Endothelial cell of umbilical vein (primary cell): Measurements from ENCODE around the gene RIC1. TPM values are rescaled to one million over a fixed set of nuclear protein-coding genes. Genes with fewer than 3 reads are reported as not detected.

Experiments used
- BruUV-seq: library from RNA; stranded (reverse); fragments of 400-500 nt; replicated peaks from 2 replicates; lab custom pipeline; 2021; lab: Mats Ljungman, UMichigan
- CTCF ChIA-PET: fragments of 300-600, 350-600 bp; sonication (Branson Sonifier 250); formaldehyde crosslinking; loops from one replicate; lab custom pipeline; 2021; ENCODE audit warnings: antibody characterized with exemption, inconsistent platforms; lab: Charles Lee
- POLR2A ChIA-PET: fragments of 300-600, 350-600 bp; sonication (Branson Sonifier 250); formaldehyde crosslinking; loops from one replicate; lab custom pipeline; 2021; ENCODE audit warnings: antibody characterized with exemption, inconsistent platforms; lab: Charles Lee
- DNase-seq: peaks from one replicate; pipeline ENCODE4 v3.0.0-alpha.2; 2011; ENCODE audit warnings: low read depth, low spot score
- FAIRE-seq: peaks from 2 replicates; lab custom pipeline; 2011; peaks lifted over from hg19 to GRCh38; lab: Jason Lieb, UNC
- H2AFZ ChIP-seq: 2 replicates; pipeline ENCODE4 v1.6.0; 2012; ENCODE audit warnings: low read depth, low read length, control low read depth, inconsistent platforms
- H3K27ac ChIP-seq: 2 replicates; pipeline ENCODE4 v1.5.1; 2011; ENCODE audit warnings: low read depth, mild to moderate bottlenecking, control low read depth, low read length, moderate library complexity; ENCODE audit not compliant: insufficient read depth
- H3K27me3 ChIP-seq, 2 experiments: 2 replicates each; pipeline versions ENCODE4 v1.6.0 to v1.6.1; 2011; ENCODE audit warnings: low read length in 2 of 2, mixed read lengths in 1 of 2; ENCODE audit not compliant: control insufficient read depth in 2 of 2, insufficient read depth in 2 of 2
- H3K36me3 ChIP-seq, 2 experiments: 2 replicates in 1 of 2; 3 replicates in 1 of 2; pipeline ENCODE4 v1.5.1; 2011; ENCODE audit warnings: low read length in 2 of 2, mild to moderate bottlenecking in 1 of 2, moderate library complexity in 1 of 2; ENCODE audit not compliant: control insufficient read depth in 2 of 2, insufficient read depth in 2 of 2; ENCODE audit errors: extremely low read depth in 1 of 2
- H3K4me1 ChIP-seq: 3 replicates; pipeline ENCODE4 v1.5.1; 2011; ENCODE audit warnings: mild to moderate bottlenecking, low read length; ENCODE audit not compliant: control insufficient read depth, insufficient read depth; ENCODE audit errors: extremely low read depth
- H3K4me2 ChIP-seq: 2 replicates; pipeline ENCODE4 v1.6.1; 2011; ENCODE audit warnings: low read length, control low read depth, mixed read lengths; ENCODE audit not compliant: insufficient read depth
- H3K4me3 ChIP-seq, 3 experiments: fragments of 200-600 bp in 1 of 3; sonication (generic), shearing (Covaris generic) in 1 of 3; replicated peaks in 1 of 3; 2 replicates each; pipeline ENCODE4 v1.5.1; 2011 to 2016; ENCODE audit warnings: control low read depth in 3 of 3, low read length in 3 of 3, mild to moderate bottlenecking in 2 of 3, inconsistent platforms in 1 of 3, low read depth in 1 of 3, moderate library complexity in 1 of 3; ENCODE audit not compliant: insufficient read depth in 1 of 3
- H3K79me2 ChIP-seq: 2 replicates; pipeline ENCODE4 v1.6.0; 2012; ENCODE audit warnings: low read length, inconsistent platforms; ENCODE audit not compliant: control insufficient read depth, insufficient read depth
- H3K9ac ChIP-seq: replicated peaks from 2 replicates; pipeline ENCODE3; 2011; ENCODE audit warnings: low read length, control low read depth; ENCODE audit not compliant: insufficient read depth; ENCODE audit errors: extremely low read depth
- H3K9me1 ChIP-seq: replicated peaks from 3 replicates; pipeline ENCODE4 v1.6.0; 2011; ENCODE audit warnings: mild to moderate bottlenecking, low read length; ENCODE audit not compliant: control insufficient read depth, insufficient read depth; ENCODE audit errors: extremely low read depth
- H3K9me3 ChIP-seq: replicated peaks from 2 replicates; pipeline ENCODE4 v1.5.1; 2012; ENCODE audit warnings: low read length, inconsistent platforms; ENCODE audit not compliant: control insufficient read depth, insufficient read depth
- H4K20me1 ChIP-seq: replicated peaks from 2 replicates; pipeline ENCODE3; 2011; ENCODE audit warnings: mild to moderate bottlenecking, low read length; ENCODE audit not compliant: control insufficient read depth, insufficient read depth; ENCODE audit errors: extremely low read depth
- EZH2 ChIP-seq: IDR thresholded peaks from 2 replicates; pipeline ENCODE4 v1.6.1; 2012; ENCODE audit warnings: borderline replicate concordance, low read depth, mild to moderate bottlenecking, moderate library complexity, low read length, inconsistent platforms; ENCODE audit not compliant: severe bottlenecking
- FOS ChIP-seq: IDR thresholded peaks from 2 replicates; pipeline ENCODE4 v1.6.1; 2011; ENCODE audit warnings: mild to moderate bottlenecking, low read length, moderate library complexity, borderline replicate concordance; ENCODE audit not compliant: insufficient read depth
- GATA2 ChIP-seq: IDR thresholded peaks from 2 replicates; pipeline ENCODE4 v1.7.0; 2011; ENCODE audit warnings: low read depth, mild to moderate bottlenecking, moderate library complexity, mixed read lengths, low read length; ENCODE audit not compliant: insufficient read length, insufficient read depth
- JUN ChIP-seq: IDR thresholded peaks from 2 replicates; pipeline ENCODE4 v1.6.1; 2011; ENCODE audit warnings: borderline replicate concordance, low read depth; ENCODE audit not compliant: insufficient read length, insufficient read depth
- MAX ChIP-seq: IDR thresholded peaks from 2 replicates; pipeline ENCODE4 v1.6.1; 2011; ENCODE audit not compliant: insufficient read depth, insufficient read length
- MYC ChIP-seq: IDR thresholded peaks from one replicate; pipeline ENCODE4 v1.6.1; 2011; ENCODE audit warnings: mild to moderate bottlenecking, low read depth, low read length
- POLR2A ChIP-seq: IDR thresholded peaks from 2 replicates; pipeline ENCODE4 v1.6.1; 2012; ENCODE audit warnings: low read depth, mild to moderate bottlenecking, control low read depth, low read length
- POLR2AphosphoS5 ChIP-seq: IDR thresholded peaks from 2 replicates; pipeline ENCODE4 v1.6.1; 2012; ENCODE audit warnings: low read depth, mild to moderate bottlenecking, control low read depth, low read length, moderate library complexity; ENCODE audit not compliant: insufficient read depth
- dilution Hi-C: fragments of 300-500 bp; cut with MboI; formaldehyde crosslinking; loops from one replicate; pipeline ENCODE4 v1.15.0; 2019; ENCODE audit warnings: low sequenced_read_pairs; ENCODE audit not compliant: extremely low pct_ligation_motif_present
- intact Hi-C: fragments of 100-400 bp; cut with micrococcal nuclease; formaldehyde crosslinking; loops from one replicate; pipeline ENCODE4 v1.10.0; 2022
- polyA plus RNA-seq, 4 experiments: library from polyadenylated mRNA; depleted of rRNA in 3 of 4; stranded (reverse) in 3 of 4; unstranded in 1 of 4; fragments of >200 nt; gene quantifications; 2 replicates each; pipeline versions ENCODE4 v1.2.1 to v1.2.3, GENCODE V29; 2011 to 2012; ENCODE audit warnings: missing spikeins in 1 of 4
- total RNA-seq: library from RNA; stranded (reverse); gene quantifications from 2 replicates; pipeline ENCODE4 v1.2.3, GENCODE V29; 2021
- TF ChIP-seq, protein P1 (sequence below), 2 donors: IDR thresholded peaks; 1 replicate in 1 of 2; 2 replicates in 1 of 2; pipeline ENCODE4 v1.5.1; 2011; ENCODE audit warnings: low read length in 2 of 2, mild to moderate bottlenecking in 2 of 2, moderate library complexity in 2 of 2, control low read depth in 1 of 2, inconsistent platforms in 1 of 2, low read depth in 1 of 2; ENCODE audit not compliant: insufficient read depth in 1 of 2; ENCODE audit errors: extremely low read depth in 1 of 2

Gene RIC1
- total and polyA plus RNA-seq, 2 donors (not counting 3 experiments of a cell fraction or from before 2014, with no cell fraction given), result 14.0 to 23.5 TPM

DNA sequence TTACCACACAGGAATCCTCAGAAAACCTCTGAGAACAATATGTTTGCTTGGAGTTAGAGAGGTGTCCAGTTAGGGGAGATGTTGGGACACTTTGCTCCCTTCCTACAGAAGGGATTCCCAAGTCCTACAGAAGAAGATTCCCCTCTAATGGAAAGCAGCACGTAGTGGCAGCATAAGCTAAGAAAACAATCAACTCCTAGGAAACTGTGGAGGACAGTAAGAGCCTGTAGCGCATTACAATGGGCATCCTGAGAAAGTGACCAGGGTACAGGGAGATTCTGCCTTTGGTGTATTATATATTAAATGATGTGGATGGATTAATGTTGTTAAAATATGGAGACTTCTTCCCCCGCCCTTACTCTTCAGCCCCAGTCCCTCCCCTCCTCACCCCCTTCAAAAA is 13.9 kb upstream of the RIC1 start:
- Histone ChIP-seq H3K27ac (no peak overlapping the region), H3K79me2 (no peaks in the 10 kb centered on the region), H3K9me3 (no peaks in the 10 kb centered on the region), H3K9me1 (no peaks in the 10 kb centered on the region), H2AFZ (no peak overlapping the region), H3K36me3 (no peaks in the 10 kb centered on the region), H3K4me3 (no peak overlapping the region), H3K4me1 (no peaks in the 10 kb centered on the region), H3K4me2 (no peak overlapping the region), H3K27me3 (no peaks in the 10 kb centered on the region), H4K20me1 (no peaks in the 10 kb centered on the region), H3K9ac (no peak overlapping the region)
- no TSS peak for BruUV-seq
- no peak for TF ChIP-seq POLR2A
- no peak for TF ChIP-seq MAX
- no peak for TF ChIP-seq POLR2AphosphoS5
- TF ChIP-seq FOS, result no peak
- no peak for TF ChIP-seq JUN
- ChIA-PET POLR2A (no interaction called here), CTCF (interaction anchor here (0.7 to 1.9 kb wide), 2 partner anchors 9 to 15 kb away, joined by 3 to 4 read pairs; no protein-coding TSS in a partner anchor)
- DNase-seq, result no peak
- intact Hi-C loops, result no loop called here
- no peak for FAIRE-seq
- dilution Hi-C loops, result no loop called here

GRCh38 chr9:5617749-5618148 is 11.2 kb upstream of the RIC1 start:
- intact Hi-C loops (no loop called here), dilution Hi-C loops (no loop called here)
- Histone ChIP-seq H3K9me3 (no peaks in the 10 kb centered on the region), H3K4me2 (no peak overlapping the region), H3K9ac (no peak overlapping the region), H3K4me1 (peaks cover 10% of the 10 kb centered on the region), H3K27ac (no peak overlapping the region), H3K79me2 (no peaks in the 10 kb centered on the region), H4K20me1 (no peaks in the 10 kb centered on the region), H2AFZ (no peak overlapping the region), H3K27me3 (no peaks in the 10 kb centered on the region), H3K36me3 (no peaks in the 10 kb centered on the region), H3K4me3 (no peak overlapping the region), H3K9me1 (no peaks in the 10 kb centered on the region)
- no TSS peak for BruUV-seq
- ChIA-PET POLR2A (no interaction called here), CTCF (no interaction called here)
- FAIRE-seq (no peak), DNase-seq (no peak)
- TF ChIP-seq MYC (no peak), FOS (no peak), GATA2 (no peak), POLR2AphosphoS5 (no peak), JUN (no peak), EZH2 (no peak), POLR2A (no peak), MAX (no peak)
- TF ChIP-seq, protein P1, sequence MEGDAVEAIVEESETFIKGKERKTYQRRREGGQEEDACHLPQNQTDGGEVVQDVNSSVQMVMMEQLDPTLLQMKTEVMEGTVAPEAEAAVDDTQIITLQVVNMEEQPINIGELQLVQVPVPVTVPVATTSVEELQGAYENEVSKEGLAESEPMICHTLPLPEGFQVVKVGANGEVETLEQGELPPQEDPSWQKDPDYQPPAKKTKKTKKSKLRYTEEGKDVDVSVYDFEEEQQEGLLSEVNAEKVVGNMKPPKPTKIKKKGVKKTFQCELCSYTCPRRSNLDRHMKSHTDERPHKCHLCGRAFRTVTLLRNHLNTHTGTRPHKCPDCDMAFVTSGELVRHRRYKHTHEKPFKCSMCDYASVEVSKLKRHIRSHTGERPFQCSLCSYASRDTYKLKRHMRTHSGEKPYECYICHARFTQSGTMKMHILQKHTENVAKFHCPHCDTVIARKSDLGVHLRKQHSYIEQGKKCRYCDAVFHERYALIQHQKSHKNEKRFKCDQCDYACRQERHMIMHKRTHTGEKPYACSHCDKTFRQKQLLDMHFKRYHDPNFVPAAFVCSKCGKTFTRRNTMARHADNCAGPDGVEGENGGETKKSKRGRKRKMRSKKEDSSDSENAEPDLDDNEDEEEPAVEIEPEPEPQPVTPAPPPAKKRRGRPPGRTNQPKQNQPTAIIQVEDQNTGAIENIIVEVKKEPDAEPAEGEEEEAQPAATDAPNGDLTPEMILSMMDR (IDR thresholded peaks at IDR 0.05; ENCODE audit: extremely low read depth in 1 of 2, insufficient read depth in 1 of 2, low read depth in 1 of 2, low read length in 2 of 2), result no peak
